CD4-positive, alpha-beta memory T cell (primary cell): ENCODE measurements around the gene RANBP3. TPM values are rescaled to one million over a fixed set of nuclear protein-coding genes. Genes with fewer than 3 reads are reported as not detected.

Experiments used
- CTCF ChIA-PET: fragments of 350-600 bp; sonication (Branson Sonifier 250); formaldehyde crosslinking; loops from one replicate; lab custom pipeline; 2021; ENCODE audit warnings: inconsistent platforms; ENCODE audit not compliant: partially characterized antibody; lab: Charles Lee
- POLR2A ChIA-PET: fragments of 350-600 bp; sonication (Branson Sonifier 250); formaldehyde crosslinking; loops from one replicate; lab custom pipeline; 2021; ENCODE audit not compliant: partially characterized antibody; lab: Charles Lee
- DNase-seq, 5 donors: peaks; one replicate each; pipeline versions ENCODE4 v3.0.0 to v3.0.0-alpha.2; 2020 to 2022; ENCODE audit warnings: mixed read lengths in 1 of 5
- H3K27ac ChIP-seq: one replicate; pipeline ENCODE4 v1.7.0; 2013; ENCODE audit warnings: low read depth, low read length
- H3K27me3 ChIP-seq: 2 replicates; pipeline ENCODE4 v1.7.0; 2013; ENCODE audit warnings: mild to moderate bottlenecking, low read length, moderate library complexity; ENCODE audit not compliant: insufficient read depth
- H3K36me3 ChIP-seq: 2 replicates; pipeline ENCODE4 v1.7.0; 2013; ENCODE audit warnings: mild to moderate bottlenecking, low read length, moderate library complexity; ENCODE audit not compliant: insufficient read depth
- H3K4me1 ChIP-seq: 2 replicates; pipeline ENCODE4 v1.7.0; 2013; ENCODE audit warnings: mild to moderate bottlenecking, low read length, moderate library complexity; ENCODE audit not compliant: insufficient read depth
- H3K4me3 ChIP-seq, 2 donors: one replicate each; pipeline ENCODE4 v1.7.0; 2013; ENCODE audit warnings: low read length in 2 of 2, mild to moderate bottlenecking in 1 of 2
- H3K9me3 ChIP-seq, 2 donors: one replicate each; pipeline ENCODE4 v1.7.0; 2013; ENCODE audit warnings: low read length in 2 of 2, control low read depth in 1 of 2; ENCODE audit not compliant: control insufficient read depth in 1 of 2
- H3K27ac Mint-ChIP-seq, 7 donors: one replicate each; pipeline ENCODE4 v1.8.0; 2020 to 2021; ENCODE audit warnings: mixed read lengths in 7 of 7, mild to moderate bottlenecking in 6 of 7, inconsistent platforms in 3 of 7, moderate library complexity in 3 of 7
- H3K27me3 Mint-ChIP-seq, 2 donors: one replicate each; pipeline ENCODE4 v1.8.0; 2020 to 2021; ENCODE audit warnings: mixed read lengths in 2 of 2
- H3K36me3 Mint-ChIP-seq, 2 donors: one replicate each; pipeline ENCODE4 v1.8.0; 2020 to 2021; ENCODE audit warnings: mixed read lengths in 2 of 2, inconsistent platforms in 1 of 2, mild to moderate bottlenecking in 1 of 2
- H3K4me1 Mint-ChIP-seq, 4 donors: one replicate each; pipeline ENCODE4 v1.8.0; 2020 to 2021; ENCODE audit warnings: mixed read lengths in 4 of 4, mild to moderate bottlenecking in 1 of 4
- H3K4me3 Mint-ChIP-seq, 8 donors: one replicate each; pipeline ENCODE4 v1.8.0; 2020 to 2021; ENCODE audit warnings: mixed read lengths in 8 of 8, mild to moderate bottlenecking in 7 of 8, moderate library complexity in 6 of 8, inconsistent platforms in 3 of 8
- H3K9me3 Mint-ChIP-seq, 8 donors: one replicate each; pipeline ENCODE4 v1.8.0; 2020 to 2021; ENCODE audit warnings: mixed read lengths in 8 of 8, mild to moderate bottlenecking in 5 of 8, inconsistent platforms in 3 of 8, moderate library complexity in 1 of 8
- intact Hi-C: fragments of 100-400 bp; cut with micrococcal nuclease; formaldehyde crosslinking; loops from one replicate; pipeline ENCODE4 v1.15.1; 2023
- polyA plus RNA-seq, 2 donors: library from polyadenylated mRNA; unstranded; fragments of 300-500 nt; fragmentation: Illumina TruSeq; gene quantifications; one replicate each; pipeline ENCODE4 v1.2.3, GENCODE V29; 2021
- total RNA-seq, 2 experiments: library from RNA; stranded (reverse); gene quantifications; one replicate each; pipeline ENCODE4 v1.2.3, GENCODE V29; 2021

Gene RANBP3
- total and polyA plus RNA-seq, 4 experiments from 2014 or later = 3.4 to 94.9 (median 47.9) TPM

DNA sequence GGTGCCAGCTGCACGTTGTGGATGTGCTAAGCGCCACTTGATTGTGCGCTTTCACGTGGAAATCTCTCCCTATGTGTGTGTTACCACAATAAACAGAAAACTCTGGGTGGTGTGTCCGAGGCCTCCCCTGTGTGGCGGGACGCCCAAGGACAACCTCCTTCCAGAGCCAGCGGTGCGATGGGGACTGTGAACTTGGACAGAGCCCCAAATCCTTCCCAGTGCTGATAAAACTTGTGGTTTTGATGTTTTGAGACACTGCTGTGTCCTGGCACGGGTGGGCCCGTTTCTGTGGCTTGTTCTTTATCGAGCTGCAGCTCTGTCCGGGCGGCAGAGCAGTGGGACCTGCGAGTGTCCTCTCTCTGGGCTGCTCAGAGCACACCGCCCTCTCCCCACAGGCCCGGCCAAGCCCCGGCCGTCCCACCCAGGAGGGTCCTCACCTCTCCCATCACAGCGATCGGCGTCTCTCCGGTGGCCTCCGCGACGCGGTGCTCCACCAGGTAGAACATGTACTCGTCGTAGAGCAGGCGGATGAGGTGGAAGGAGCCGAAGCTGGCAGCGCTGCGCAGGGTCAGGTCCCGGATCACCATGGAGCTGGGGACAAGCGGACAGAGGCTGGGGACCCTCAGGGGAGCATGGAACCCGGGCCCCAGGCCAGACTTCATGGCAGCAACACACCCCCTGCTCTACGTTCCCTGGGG is 18.8 kb upstream of the RANBP3 start:
- DNase-seq = no peak
- CTCF ChIA-PET = interaction anchor here (0.5 to 0.6 kb wide), 2 partner anchors 27 to 678 kb away, joined by 3 read pairs; no protein-coding TSS in a partner anchor
- no peak overlapping the region for H3K4me3 Mint-ChIP-seq

DNA sequence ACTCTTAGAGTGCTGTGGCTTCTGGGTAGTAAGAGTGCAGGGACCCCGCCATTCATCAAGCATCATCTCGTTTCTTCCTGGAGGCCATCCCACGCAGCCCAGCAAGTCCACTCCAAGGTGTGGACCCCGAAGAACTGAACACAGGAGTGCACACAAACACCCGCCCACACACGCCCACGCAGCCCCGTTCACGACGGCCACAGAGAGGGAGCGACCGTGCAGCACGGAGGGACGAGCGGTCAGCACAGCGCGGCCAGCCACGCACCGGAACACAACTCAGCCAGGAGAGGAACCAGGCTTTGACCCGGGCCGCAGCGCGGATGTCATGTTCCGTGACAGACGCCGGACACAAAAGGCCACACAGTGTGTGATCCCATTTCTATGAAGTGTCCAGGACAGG is 18.2 kb upstream of the RANBP3 start:
- Histone ChIP-seq H3K27ac (no peak overlapping the region), H3K27me3 (no peaks in the 10 kb centered on the region), H3K36me3 (no peaks in the 10 kb centered on the region), H3K9me3 (no peaks in the 10 kb centered on the region), H3K4me3 (no peak overlapping the region), H3K4me1 (no peaks in the 10 kb centered on the region)
- H3K27ac Mint-ChIP-seq = no peak overlapping the region
- ChIA-PET CTCF (interaction anchor here (0.6 kb wide), 1 partner anchor 27 kb away, joined by 3 read pairs; no protein-coding TSS in a partner anchor), POLR2A (no interaction called here)
- H3K36me3 Mint-ChIP-seq = peaks cover 4 to 14% of the 10 kb centered on the region in 2 donors
- H3K4me3 Mint-ChIP-seq = no peak overlapping the region
- H3K27me3 Mint-ChIP-seq = no peaks in the 10 kb centered on the region
- H3K9me3 Mint-ChIP-seq = peaks cover 0 to 4% (median 0%) of the 10 kb centered on the region in 8 donors
- no peak for DNase-seq
- no peaks in the 10 kb centered on the region for H3K4me1 Mint-ChIP-seq
- intact Hi-C loops = no loop called here

More for the DNA sequence above, 18.8 kb upstream of the RANBP3 start:
- no peak overlapping the region for H3K27ac ChIP-seq
- no peaks in the 10 kb centered on the region for H3K27me3 ChIP-seq
- H3K9me3 ChIP-seq = no peaks in the 10 kb centered on the region
- peaks cover 4 to 15% of the 10 kb centered on the region in 2 donors for H3K36me3 Mint-ChIP-seq
- peaks cover 0 to 4% (median 0%) of the 10 kb centered on the region in 8 donors for H3K9me3 Mint-ChIP-seq
- intact Hi-C loops = no loop called here
- H3K4me3 ChIP-seq = no peak overlapping the region
- no peaks in the 10 kb centered on the region for H3K27me3 Mint-ChIP-seq
- H3K4me1 ChIP-seq = no peaks in the 10 kb centered on the region
- no peaks in the 10 kb centered on the region for H3K4me1 Mint-ChIP-seq
- no peak overlapping the region for H3K27ac Mint-ChIP-seq
- POLR2A ChIA-PET = no interaction called here
- H3K36me3 ChIP-seq = no peaks in the 10 kb centered on the region

DNA sequence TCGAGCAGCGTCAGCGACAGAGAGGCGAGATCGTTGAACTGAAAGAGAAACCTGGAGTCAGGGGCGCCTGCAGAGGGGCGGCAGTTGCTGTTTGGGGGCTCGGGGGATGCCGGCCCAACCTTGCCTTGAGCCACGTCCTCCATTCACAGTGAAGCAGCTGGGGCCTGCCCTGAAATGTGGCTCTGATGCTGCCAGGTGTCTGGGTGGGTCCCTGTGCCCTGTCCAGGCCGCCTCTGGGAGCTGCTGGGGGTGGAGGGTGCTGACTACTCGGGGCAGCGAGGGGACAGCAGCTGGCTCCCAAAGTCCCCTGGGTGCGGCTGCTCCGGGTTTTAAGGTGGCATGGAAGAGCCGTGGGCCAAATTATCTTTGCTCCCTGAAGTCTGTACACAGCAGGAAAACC is 17.7 kb upstream of the RANBP3 start:
- H3K27me3 ChIP-seq = no peaks in the 10 kb centered on the region
- H3K4me3 ChIP-seq = no peak overlapping the region
- H3K27me3 Mint-ChIP-seq = no peaks in the 10 kb centered on the region
- intact Hi-C loops = no loop called here
- H3K36me3 ChIP-seq = no peaks in the 10 kb centered on the region
- H3K27ac Mint-ChIP-seq = no peak overlapping the region
- DNase-seq = no peak
- H3K9me3 ChIP-seq = no peaks in the 10 kb centered on the region
- H3K4me1 ChIP-seq = no peaks in the 10 kb centered on the region
- ChIA-PET CTCF (no interaction called here), POLR2A (no interaction called here)
- H3K4me3 Mint-ChIP-seq = no peak overlapping the region
- peaks cover 0 to 4% (median 0%) of the 10 kb centered on the region in 8 donors for H3K9me3 Mint-ChIP-seq
- no peaks in the 10 kb centered on the region for H3K4me1 Mint-ChIP-seq
- peaks cover 4 to 9% of the 10 kb centered on the region in 2 donors for H3K36me3 Mint-ChIP-seq
- no peak overlapping the region for H3K27ac ChIP-seq

DNA sequence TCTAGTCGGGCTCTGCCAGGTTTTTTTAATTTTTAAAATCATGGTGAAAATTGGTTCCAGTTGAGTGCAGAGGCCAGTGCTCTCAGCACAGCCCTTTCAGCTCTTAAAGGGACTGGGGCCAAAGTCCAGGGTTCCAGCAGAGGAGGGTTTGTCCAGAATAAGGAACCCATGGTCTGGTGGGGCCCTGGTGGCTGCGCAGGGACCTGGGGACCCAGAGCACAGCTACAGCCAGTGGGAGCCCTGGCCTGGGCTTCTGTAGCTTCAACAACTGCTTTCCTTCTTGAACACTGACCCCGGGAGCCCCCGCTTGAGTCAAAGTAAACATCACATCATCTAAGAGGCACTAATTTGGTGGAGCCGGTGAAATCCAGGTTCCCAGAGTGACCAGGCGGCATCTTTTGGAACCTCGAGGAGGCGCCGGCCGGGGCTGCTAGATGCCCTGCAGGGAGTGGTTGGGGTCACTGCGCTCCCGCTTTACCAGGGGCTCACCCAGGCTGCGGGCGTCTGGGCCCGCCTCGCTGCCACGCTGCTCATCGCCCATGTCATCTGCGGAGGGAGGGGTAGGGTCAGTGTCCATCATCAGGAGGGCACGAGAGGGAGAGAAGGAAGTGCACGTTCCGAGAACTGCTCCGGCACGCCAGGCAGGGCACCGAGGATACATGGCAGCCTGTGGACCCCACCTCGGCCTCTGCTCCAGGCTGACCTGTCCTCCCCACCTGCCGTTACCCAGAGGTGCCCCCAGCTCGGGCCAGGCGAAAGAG is 16.6 kb upstream of the RANBP3 start:
- intact Hi-C loops = no loop called here
- H3K36me3 ChIP-seq = no peaks in the 10 kb centered on the region
- Mint-ChIP-seq H3K36me3 (peaks cover 1 to 3% of the 10 kb centered on the region in 2 donors), H3K9me3 (peaks cover 0 to 2% (median 0%) of the 10 kb centered on the region in 8 donors), H3K27me3 (no peaks in the 10 kb centered on the region), H3K4me1 (no peaks in the 10 kb centered on the region), H3K27ac (no peak overlapping the region), H3K4me3 (no peak overlapping the region)
- H3K4me3 ChIP-seq = no peak overlapping the region
- no peak for DNase-seq
- no peaks in the 10 kb centered on the region for H3K9me3 ChIP-seq
- no peak overlapping the region for H3K27ac ChIP-seq
- no peaks in the 10 kb centered on the region for H3K27me3 ChIP-seq
- H3K4me1 ChIP-seq = no peaks in the 10 kb centered on the region
- POLR2A ChIA-PET = no interaction called here
- CTCF ChIA-PET = no interaction called here

DNA sequence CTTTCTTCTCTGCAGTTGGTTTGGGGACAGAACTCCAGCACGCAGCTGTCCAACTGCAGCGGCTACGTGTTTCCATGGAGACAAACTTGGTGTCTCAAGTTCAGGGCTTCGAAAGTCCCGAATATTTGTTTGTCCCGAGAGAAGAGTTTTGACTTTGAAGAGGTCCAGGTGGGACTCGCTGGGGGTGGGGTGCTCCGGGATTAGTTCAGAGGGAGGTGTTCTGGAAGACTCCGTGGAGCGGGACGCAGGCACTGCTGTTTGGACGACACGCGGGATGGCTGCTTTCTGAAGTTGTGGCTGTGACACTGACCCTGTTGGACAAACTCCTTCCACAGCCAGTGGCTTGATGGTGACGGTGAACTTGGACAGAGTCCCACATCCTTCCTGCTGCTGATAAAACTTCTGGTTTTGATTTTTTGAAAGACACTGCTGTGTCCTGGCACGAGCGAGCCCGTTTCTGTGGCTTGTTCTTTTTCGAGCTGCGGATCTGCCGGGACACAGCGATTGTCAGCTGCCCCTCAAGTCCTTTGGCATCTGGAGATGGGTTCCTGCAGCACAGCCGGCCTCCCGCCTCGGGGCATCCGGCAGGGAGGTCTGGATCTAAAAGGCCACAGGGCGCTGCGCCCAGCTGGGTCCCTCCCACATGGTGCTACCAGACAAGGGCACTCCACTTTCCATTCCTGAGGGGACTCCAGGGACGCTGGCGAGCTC is 15.9 kb upstream of the RANBP3 start:
- Histone ChIP-seq H3K9me3 (no peaks in the 10 kb centered on the region), H3K27ac (no peak overlapping the region), H3K4me3 (no peak overlapping the region), H3K4me1 (no peaks in the 10 kb centered on the region), H3K36me3 (no peaks in the 10 kb centered on the region), H3K27me3 (no peaks in the 10 kb centered on the region)
- Mint-ChIP-seq H3K36me3 (no peaks in the 10 kb centered on the region), H3K4me3 (no peak overlapping the region), H3K9me3 (peaks cover 0 to 1% (median 0%) of the 10 kb centered on the region in 8 donors), H3K4me1 (no peaks in the 10 kb centered on the region), H3K27ac (no peak overlapping the region), H3K27me3 (no peaks in the 10 kb centered on the region)
- intact Hi-C loops = no loop called here
- no peak for DNase-seq
- POLR2A ChIA-PET = no interaction called here
- CTCF ChIA-PET = interaction anchor here (1.5 kb wide), 1 partner anchor 14 kb away, joined by 4 read pairs; no protein-coding TSS in a partner anchor

DNA sequence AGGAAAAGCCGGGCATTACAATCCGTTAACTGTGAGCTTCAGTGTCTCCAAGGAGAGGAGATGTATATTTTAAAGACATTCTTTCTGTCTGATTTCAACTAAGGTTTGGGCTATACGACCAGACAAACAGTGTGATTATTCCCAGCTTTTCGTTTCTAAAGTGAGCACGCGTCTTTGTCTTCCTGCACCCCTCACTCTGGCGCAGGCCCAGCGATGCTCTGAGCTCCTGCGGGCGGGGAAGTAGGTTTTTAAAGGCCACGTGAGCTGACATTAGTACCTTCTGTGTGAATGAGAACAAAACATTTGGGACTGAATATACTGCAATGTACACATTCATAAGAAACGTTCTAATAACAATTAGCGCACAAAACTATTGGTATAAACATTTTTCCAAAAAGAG is 15.3 kb upstream of the RANBP3 start:
- ChIA-PET CTCF (interaction anchor here (1.4 to 1.6 kb wide), 3 partner anchors 9 to 29 kb away, joined by 4 to 7 read pairs (median 4); no protein-coding TSS in a partner anchor), POLR2A (no interaction called here)
- peaks cover 0 to 2% (median 0%) of the 10 kb centered on the region in 4 donors for H3K4me1 Mint-ChIP-seq
- no peak overlapping the region for H3K27ac Mint-ChIP-seq
- Histone ChIP-seq H3K4me1 (no peaks in the 10 kb centered on the region), H3K27ac (no peak overlapping the region), H3K27me3 (no peaks in the 10 kb centered on the region), H3K36me3 (no peaks in the 10 kb centered on the region), H3K4me3 (no peak overlapping the region), H3K9me3 (no peaks in the 10 kb centered on the region)
- intact Hi-C loops = no loop called here
- DNase-seq = no peak
- H3K36me3 Mint-ChIP-seq = no peaks in the 10 kb centered on the region
- peaks cover 0 to 1% (median 0%) of the 10 kb centered on the region in 8 donors for H3K9me3 Mint-ChIP-seq
- H3K27me3 Mint-ChIP-seq = no peaks in the 10 kb centered on the region
- no peak overlapping the region for H3K4me3 Mint-ChIP-seq

DNA sequence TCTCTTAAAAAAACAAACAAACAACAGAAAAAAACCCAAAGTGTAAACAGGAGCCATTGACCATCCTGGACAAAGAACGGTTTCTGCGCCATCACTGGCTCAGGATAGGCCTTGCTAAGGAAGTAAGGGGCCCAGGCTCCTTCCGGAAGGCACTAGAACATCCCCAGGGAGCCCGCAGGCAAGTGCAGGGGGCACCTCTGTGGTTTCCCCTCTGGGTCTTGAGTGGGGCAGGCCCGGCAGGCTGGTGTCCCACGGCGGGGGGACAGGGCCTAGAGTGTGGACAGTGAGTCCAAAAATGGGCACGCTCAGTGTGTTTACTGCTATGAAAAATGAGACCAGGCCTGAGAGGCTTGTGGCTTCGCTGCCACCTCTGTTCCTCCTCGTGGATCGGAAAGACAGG is 14.8 kb upstream of the RANBP3 start:
- no peak for DNase-seq
- H3K27ac ChIP-seq = no peak overlapping the region
- Mint-ChIP-seq H3K9me3 (peaks cover 0 to 1% (median 0%) of the 10 kb centered on the region in 8 donors), H3K4me3 (no peak overlapping the region), H3K27ac (no peak overlapping the region), H3K27me3 (no peaks in the 10 kb centered on the region), H3K4me1 (peaks cover 0 to 2% (median under 1%) of the 10 kb centered on the region in 4 donors), H3K36me3 (no peaks in the 10 kb centered on the region)
- ChIA-PET POLR2A (no interaction called here), CTCF (interaction anchor here (1.4 to 1.6 kb wide), 3 partner anchors 9 to 30 kb away, joined by 4 to 7 read pairs (median 4); no protein-coding TSS in a partner anchor)
- no peak overlapping the region for H3K4me3 ChIP-seq
- H3K27me3 ChIP-seq = no peaks in the 10 kb centered on the region
- intact Hi-C loops = no loop called here
- H3K9me3 ChIP-seq = no peaks in the 10 kb centered on the region
- H3K36me3 ChIP-seq = no peaks in the 10 kb centered on the region
- peaks cover 2% of the 10 kb centered on the region for H3K4me1 ChIP-seq
